GM12878 (cell line): ENCODE measurements around the gene FBXO42.

Experiments used
- CHD1 ChIP-seq: IDR thresholded peaks from 2 replicates; pipeline ENCODE4 v1.6.1; 2012; ENCODE audit warnings: low read depth, low read length, improper control_type of control experiment
- SIN3A ChIP-seq: IDR thresholded peaks from 2 replicates; pipeline ENCODE4 v1.6.1; 2012; ENCODE audit warnings: low read depth, low read length, improper control_type of control experiment
- SP1 ChIP-seq: IDR thresholded peaks from one replicate; pipeline ENCODE4 v1.6.1; 2011; ENCODE audit warnings: low read depth, low read length
- USF1 ChIP-seq: IDR thresholded peaks from 2 replicates; pipeline ENCODE4 v1.6.1; 2011; ENCODE audit warnings: borderline replicate concordance, low read depth, mild to moderate bottlenecking, moderate library complexity, mixed read lengths, low read length; ENCODE audit not compliant: insufficient read depth; ENCODE audit errors: extremely low read length
- ZBTB11 ChIP-seq: fragments of 450-650 bp; formaldehyde crosslinking; IDR thresholded peaks from 2 replicates; pipeline ENCODE4 v1.5.0; 2022; ENCODE audit warnings: mild to moderate bottlenecking, missing genetic modification characterization

- TF ChIP-seq SP1 (no peak), ZBTB11 (no peak), SIN3A (no peak), CHD1 (no peak), USF1 (no peak)
These were observed 51.8 kb downstream of the FBXO42 start for GRCh38 chr1:16300436-16300835.
